Subcutaneous abdominal adipose tissue (tissue), 5 donors: ENCODE measurements around the gene RPRD1B.

Experiments used
- H3K27ac ChIP-seq: one replicate; pipeline ENCODE4 v1.7.0; 2013; ENCODE audit warnings: low read depth, mild to moderate bottlenecking, inconsistent platforms, low read length, moderate library complexity
- H3K27me3 ChIP-seq, 5 donors: one replicate each; pipeline ENCODE4 v1.7.0; 2013; ENCODE audit warnings: low read length in 5 of 5, inconsistent platforms in 1 of 5; ENCODE audit not compliant: control insufficient read depth in 5 of 5, insufficient read depth in 4 of 5
- H3K36me3 ChIP-seq, 5 donors: one replicate each; pipeline ENCODE4 v1.7.0; 2013; ENCODE audit warnings: low read length in 5 of 5; ENCODE audit not compliant: control insufficient read depth in 5 of 5, insufficient read depth in 5 of 5
- H3K4me1 ChIP-seq, 5 donors: one replicate each; pipeline ENCODE4 v1.7.0; 2013; ENCODE audit warnings: low read length in 5 of 5, mild to moderate bottlenecking in 3 of 5, moderate library complexity in 1 of 5; ENCODE audit not compliant: control insufficient read depth in 5 of 5, insufficient read depth in 5 of 5
- H3K4me3 ChIP-seq, 5 donors: one replicate each; pipeline ENCODE4 v1.7.0; 2013; ENCODE audit warnings: low read length in 5 of 5, low read depth in 1 of 5
- H3K9ac ChIP-seq, 5 donors: one replicate each; pipeline ENCODE4 v1.7.0; 2013; ENCODE audit warnings: low read length in 5 of 5, mild to moderate bottlenecking in 4 of 5, moderate library complexity in 3 of 5
- H3K9me3 ChIP-seq, 5 donors: one replicate each; pipeline ENCODE4 v1.7.0; 2013; ENCODE audit warnings: low read length in 5 of 5; ENCODE audit not compliant: control insufficient read depth in 5 of 5
- donor health status: healthy.
- donor health status: healthy.
- donor health status: healthy.
- donor health status: healthy.
- donor health status: healthy.

RPRD1B gene

GRCh38 chr20:38033330-38034107 lies at the start of gene RPRD1B, which contains the start of gene TTI1:
Gene RPRD1B (plus strand): TSS chr20:38033746. CDS start chr20:38033948, 202 bp downstream.
Gene TTI1 (minus strand): TSS chr20:38033456. CDS start chr20:38013816, 19,640 bp downstream.
- Histone ChIP-seq H3K27ac (peak within 1 kb of the TSS; percentile 96), H3K9me3 (no peaks in the 10 kb centered on the region), H3K27me3 (no peaks in the 10 kb centered on the region), H3K9ac (peak within 1 kb of the TSS; percentile 96 to 100 (median 99)), H3K4me1 (peaks cover 8 to 50% (median 47%) of the 10 kb centered on the region in 5 donors), H3K4me3 (peak within 1 kb of the TSS; percentile 95 to 100 (median 99)), H3K36me3 (peaks cover 0 to 13% (median 7%) of the 10 kb centered on the region in 5 donors)

GRCh38 chr20:37984018-37984785 lies 49.3 kb upstream of the RPRD1B start:
- Histone ChIP-seq H3K9ac (no peak overlapping the region), H3K4me1 (peaks cover 10 to 42% (median 36%) of the 10 kb centered on the region in 5 donors)

GRCh38 chr20:37986044-37986858 lies 47.3 kb upstream of the RPRD1B start:
- peaks cover 10 to 52% (median 41%) of the 10 kb centered on the region in 5 donors for H3K4me1 ChIP-seq

More at GRCh38 chr20:37984018-37984785, 49.3 kb upstream of the RPRD1B start:
- Histone ChIP-seq H3K27ac (peak overlapping the region; percentile 23), H3K9me3 (no peaks in the 10 kb centered on the region), H3K36me3 (peaks cover 0 to 38% (median 12%) of the 10 kb centered on the region in 5 donors), H3K27me3 (no peaks in the 10 kb centered on the region), H3K4me3 (no peak overlapping the region)

GRCh38 chr20:37986873-37987601 lies 46.5 kb upstream of the RPRD1B start:
- Histone ChIP-seq H3K27ac (peak overlapping the region; percentile 58), H3K4me3 (no peak overlapping the region), H3K9ac (peak overlapping the region in 2 of 5 donors; percentile 4 to 15), H3K36me3 (peaks cover 0 to 34% (median 12%) of the 10 kb centered on the region in 5 donors), H3K27me3 (no peaks in the 10 kb centered on the region), H3K9me3 (no peaks in the 10 kb centered on the region), H3K4me1 (peaks cover 10 to 52% (median 45%) of the 10 kb centered on the region in 5 donors)

More at GRCh38 chr20:37986044-37986858, 47.3 kb upstream of the RPRD1B start:
- H3K9ac ChIP-seq: peak overlapping the region in 1 of 5 donors; percentile 10
- H3K4me3 ChIP-seq: no peak overlapping the region
- H3K27me3 ChIP-seq: no peaks in the 10 kb centered on the region
- H3K36me3 ChIP-seq: peaks cover 0 to 41% (median 14%) of the 10 kb centered on the region in 5 donors
- no peaks in the 10 kb centered on the region for H3K9me3 ChIP-seq
- peak overlapping the region; percentile 58 for H3K27ac ChIP-seq

- Histone ChIP-seq H3K27ac (peak overlapping the region; percentile 58), H3K36me3 (peaks cover 0 to 34% (median 12%) of the 10 kb centered on the region in 5 donors), H3K4me1 (peaks cover 10 to 52% (median 45%) of the 10 kb centered on the region in 5 donors), H3K9me3 (no peaks in the 10 kb centered on the region), H3K9ac (peak overlapping the region in 1 of 5 donors; percentile 9), H3K27me3 (no peaks in the 10 kb centered on the region), H3K4me3 (no peak overlapping the region)
Measured at GRCh38 chr20:37987602-37988290, 45.8 kb upstream of the RPRD1B start.

GRCh38 chr20:37988306-37988954 lies 45.1 kb upstream of the RPRD1B start:
- Histone ChIP-seq H3K4me1 (peaks cover 10 to 52% (median 45%) of the 10 kb centered on the region in 5 donors), H3K27me3 (no peaks in the 10 kb centered on the region), H3K36me3 (peaks cover 0 to 30% (median 9%) of the 10 kb centered on the region in 5 donors), H3K4me3 (no peak overlapping the region), H3K9ac (no peak overlapping the region), H3K9me3 (no peaks in the 10 kb centered on the region), H3K27ac (no peak overlapping the region)

- no peak overlapping the region for H3K27ac ChIP-seq
- no peaks in the 10 kb centered on the region for H3K9me3 ChIP-seq
- peaks cover 4 to 41% (median 36%) of the 10 kb centered on the region in 5 donors for H3K4me1 ChIP-seq
- H3K27me3 ChIP-seq: no peaks in the 10 kb centered on the region
- no peak overlapping the region for H3K9ac ChIP-seq
- no peak overlapping the region for H3K4me3 ChIP-seq
- H3K36me3 ChIP-seq: peaks cover 0 to 35% (median 17%) of the 10 kb centered on the region in 5 donors
Measured at GRCh38 chr20:37989601-37990295, 43.8 kb upstream of the RPRD1B start.

- Histone ChIP-seq H3K4me3 (no peak overlapping the region), H3K9me3 (no peaks in the 10 kb centered on the region), H3K4me1 (peaks cover 4 to 36% (median 29%) of the 10 kb centered on the region in 5 donors), H3K27ac (no peak overlapping the region), H3K36me3 (peaks cover 5 to 44% (median 26%) of the 10 kb centered on the region in 5 donors), H3K27me3 (no peaks in the 10 kb centered on the region), H3K9ac (no peak overlapping the region)
Measured at GRCh38 chr20:37990571-37991151, 42.9 kb upstream of the RPRD1B start.
